ENCODE data around the gene EPB41L2. TPM values are rescaled to one million over a fixed set of nuclear protein-coding genes. Genes with fewer than 3 reads are reported as not detected.

The EPB41L2 gene
- total and polyA plus RNA-seq, 2 experiments from 2014 or later, result 76.2 to 91.7 TPM

GRCh38 chr6:130980310-130981032, 82.6 kb downstream of the EPB41L2 start:
- no peaks in the 10 kb centered on the region for H3K27me3 ChIP-seq (ENCODE audit: insufficient read depth)

More at GRCh38 chr6:130980310-130981032, 82.6 kb downstream of the EPB41L2 start:
- no peak overlapping the region for H3K4me3 ChIP-seq
- H3K36me3 ChIP-seq (ENCODE audit: insufficient read depth), result no peaks in the 10 kb centered on the region
- H3K4me2 ChIP-seq, result no peak overlapping the region
- peaks cover 10% of the 10 kb centered on the region for H3K36me3 Mint-ChIP-seq (ENCODE audit: low read depth)
- H3K27me3 Mint-ChIP-seq (ENCODE audit: insufficient read depth, low read depth, poor library complexity), result no peaks in the 10 kb centered on the region
- H3F3A ChIP-seq (replicated peaks; ENCODE audit: low read depth), result no peaks in the 10 kb centered on the region
- no peak for DNase-seq (ENCODE audit: low spot score)
- H3K79me2 ChIP-seq (replicated peaks; ENCODE audit: insufficient read depth), result peaks cover 50% of the 10 kb centered on the region
- peaks cover 9% of the 10 kb centered on the region for H3K9me3 Mint-ChIP-seq
- no peak for TF ChIP-seq ZNF114 (CRISPR knock-in tag; IDR thresholded peaks at IDR 0.05)
- no peak for TF ChIP-seq CREB1 (CRISPR knock-in tag; IDR thresholded peaks at IDR 0.05; ENCODE audit: low read depth)
- TF ChIP-seq ETS1 (IDR thresholded peaks at IDR 0.05), result no peak
- TF ChIP-seq NANOG (IDR thresholded peaks at IDR 0.05; ENCODE audit: borderline replicate concordance), result no peak
- TF ChIP-seq CTCF (conservative IDR thresholded peaks at IDR 0.05; ENCODE audit: low read depth in 2 of 2), result no peak
- no peak for TF ChIP-seq POLR2AphosphoS5 (IDR thresholded peaks at IDR 0.05; ENCODE audit: low read depth)
- TF ChIP-seq JUNB (IDR thresholded peaks at IDR 0.05; ENCODE audit: unreplicated experiment), result no peak
- TF ChIP-seq EZH2 (IDR thresholded peaks at IDR 0.05; ENCODE audit: low read depth, unreplicated experiment), result no peak
- no peak for TF ChIP-seq STAT1 (IDR thresholded peaks at IDR 0.05; ENCODE audit: unreplicated experiment)
- TF ChIP-seq ZNF331 (CRISPR knock-in tag; IDR thresholded peaks at IDR 0.05; ENCODE audit: low read depth), result no peak
- TF ChIP-seq, protein P1, sequence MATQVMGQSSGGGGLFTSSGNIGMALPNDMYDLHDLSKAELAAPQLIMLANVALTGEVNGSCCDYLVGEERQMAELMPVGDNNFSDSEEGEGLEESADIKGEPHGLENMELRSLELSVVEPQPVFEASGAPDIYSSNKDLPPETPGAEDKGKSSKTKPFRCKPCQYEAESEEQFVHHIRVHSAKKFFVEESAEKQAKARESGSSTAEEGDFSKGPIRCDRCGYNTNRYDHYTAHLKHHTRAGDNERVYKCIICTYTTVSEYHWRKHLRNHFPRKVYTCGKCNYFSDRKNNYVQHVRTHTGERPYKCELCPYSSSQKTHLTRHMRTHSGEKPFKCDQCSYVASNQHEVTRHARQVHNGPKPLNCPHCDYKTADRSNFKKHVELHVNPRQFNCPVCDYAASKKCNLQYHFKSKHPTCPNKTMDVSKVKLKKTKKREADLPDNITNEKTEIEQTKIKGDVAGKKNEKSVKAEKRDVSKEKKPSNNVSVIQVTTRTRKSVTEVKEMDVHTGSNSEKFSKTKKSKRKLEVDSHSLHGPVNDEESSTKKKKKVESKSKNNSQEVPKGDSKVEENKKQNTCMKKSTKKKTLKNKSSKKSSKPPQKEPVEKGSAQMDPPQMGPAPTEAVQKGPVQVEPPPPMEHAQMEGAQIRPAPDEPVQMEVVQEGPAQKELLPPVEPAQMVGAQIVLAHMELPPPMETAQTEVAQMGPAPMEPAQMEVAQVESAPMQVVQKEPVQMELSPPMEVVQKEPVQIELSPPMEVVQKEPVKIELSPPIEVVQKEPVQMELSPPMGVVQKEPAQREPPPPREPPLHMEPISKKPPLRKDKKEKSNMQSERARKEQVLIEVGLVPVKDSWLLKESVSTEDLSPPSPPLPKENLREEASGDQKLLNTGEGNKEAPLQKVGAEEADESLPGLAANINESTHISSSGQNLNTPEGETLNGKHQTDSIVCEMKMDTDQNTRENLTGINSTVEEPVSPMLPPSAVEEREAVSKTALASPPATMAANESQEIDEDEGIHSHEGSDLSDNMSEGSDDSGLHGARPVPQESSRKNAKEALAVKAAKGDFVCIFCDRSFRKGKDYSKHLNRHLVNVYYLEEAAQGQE (IDR thresholded peaks at IDR 0.05; ENCODE audit: unreplicated experiment), result no peak
- no peak for TF ChIP-seq EZH2phosphoT487 (IDR thresholded peaks at IDR 0.05; ENCODE audit: unreplicated experiment)
- TF ChIP-seq, protein P2, sequence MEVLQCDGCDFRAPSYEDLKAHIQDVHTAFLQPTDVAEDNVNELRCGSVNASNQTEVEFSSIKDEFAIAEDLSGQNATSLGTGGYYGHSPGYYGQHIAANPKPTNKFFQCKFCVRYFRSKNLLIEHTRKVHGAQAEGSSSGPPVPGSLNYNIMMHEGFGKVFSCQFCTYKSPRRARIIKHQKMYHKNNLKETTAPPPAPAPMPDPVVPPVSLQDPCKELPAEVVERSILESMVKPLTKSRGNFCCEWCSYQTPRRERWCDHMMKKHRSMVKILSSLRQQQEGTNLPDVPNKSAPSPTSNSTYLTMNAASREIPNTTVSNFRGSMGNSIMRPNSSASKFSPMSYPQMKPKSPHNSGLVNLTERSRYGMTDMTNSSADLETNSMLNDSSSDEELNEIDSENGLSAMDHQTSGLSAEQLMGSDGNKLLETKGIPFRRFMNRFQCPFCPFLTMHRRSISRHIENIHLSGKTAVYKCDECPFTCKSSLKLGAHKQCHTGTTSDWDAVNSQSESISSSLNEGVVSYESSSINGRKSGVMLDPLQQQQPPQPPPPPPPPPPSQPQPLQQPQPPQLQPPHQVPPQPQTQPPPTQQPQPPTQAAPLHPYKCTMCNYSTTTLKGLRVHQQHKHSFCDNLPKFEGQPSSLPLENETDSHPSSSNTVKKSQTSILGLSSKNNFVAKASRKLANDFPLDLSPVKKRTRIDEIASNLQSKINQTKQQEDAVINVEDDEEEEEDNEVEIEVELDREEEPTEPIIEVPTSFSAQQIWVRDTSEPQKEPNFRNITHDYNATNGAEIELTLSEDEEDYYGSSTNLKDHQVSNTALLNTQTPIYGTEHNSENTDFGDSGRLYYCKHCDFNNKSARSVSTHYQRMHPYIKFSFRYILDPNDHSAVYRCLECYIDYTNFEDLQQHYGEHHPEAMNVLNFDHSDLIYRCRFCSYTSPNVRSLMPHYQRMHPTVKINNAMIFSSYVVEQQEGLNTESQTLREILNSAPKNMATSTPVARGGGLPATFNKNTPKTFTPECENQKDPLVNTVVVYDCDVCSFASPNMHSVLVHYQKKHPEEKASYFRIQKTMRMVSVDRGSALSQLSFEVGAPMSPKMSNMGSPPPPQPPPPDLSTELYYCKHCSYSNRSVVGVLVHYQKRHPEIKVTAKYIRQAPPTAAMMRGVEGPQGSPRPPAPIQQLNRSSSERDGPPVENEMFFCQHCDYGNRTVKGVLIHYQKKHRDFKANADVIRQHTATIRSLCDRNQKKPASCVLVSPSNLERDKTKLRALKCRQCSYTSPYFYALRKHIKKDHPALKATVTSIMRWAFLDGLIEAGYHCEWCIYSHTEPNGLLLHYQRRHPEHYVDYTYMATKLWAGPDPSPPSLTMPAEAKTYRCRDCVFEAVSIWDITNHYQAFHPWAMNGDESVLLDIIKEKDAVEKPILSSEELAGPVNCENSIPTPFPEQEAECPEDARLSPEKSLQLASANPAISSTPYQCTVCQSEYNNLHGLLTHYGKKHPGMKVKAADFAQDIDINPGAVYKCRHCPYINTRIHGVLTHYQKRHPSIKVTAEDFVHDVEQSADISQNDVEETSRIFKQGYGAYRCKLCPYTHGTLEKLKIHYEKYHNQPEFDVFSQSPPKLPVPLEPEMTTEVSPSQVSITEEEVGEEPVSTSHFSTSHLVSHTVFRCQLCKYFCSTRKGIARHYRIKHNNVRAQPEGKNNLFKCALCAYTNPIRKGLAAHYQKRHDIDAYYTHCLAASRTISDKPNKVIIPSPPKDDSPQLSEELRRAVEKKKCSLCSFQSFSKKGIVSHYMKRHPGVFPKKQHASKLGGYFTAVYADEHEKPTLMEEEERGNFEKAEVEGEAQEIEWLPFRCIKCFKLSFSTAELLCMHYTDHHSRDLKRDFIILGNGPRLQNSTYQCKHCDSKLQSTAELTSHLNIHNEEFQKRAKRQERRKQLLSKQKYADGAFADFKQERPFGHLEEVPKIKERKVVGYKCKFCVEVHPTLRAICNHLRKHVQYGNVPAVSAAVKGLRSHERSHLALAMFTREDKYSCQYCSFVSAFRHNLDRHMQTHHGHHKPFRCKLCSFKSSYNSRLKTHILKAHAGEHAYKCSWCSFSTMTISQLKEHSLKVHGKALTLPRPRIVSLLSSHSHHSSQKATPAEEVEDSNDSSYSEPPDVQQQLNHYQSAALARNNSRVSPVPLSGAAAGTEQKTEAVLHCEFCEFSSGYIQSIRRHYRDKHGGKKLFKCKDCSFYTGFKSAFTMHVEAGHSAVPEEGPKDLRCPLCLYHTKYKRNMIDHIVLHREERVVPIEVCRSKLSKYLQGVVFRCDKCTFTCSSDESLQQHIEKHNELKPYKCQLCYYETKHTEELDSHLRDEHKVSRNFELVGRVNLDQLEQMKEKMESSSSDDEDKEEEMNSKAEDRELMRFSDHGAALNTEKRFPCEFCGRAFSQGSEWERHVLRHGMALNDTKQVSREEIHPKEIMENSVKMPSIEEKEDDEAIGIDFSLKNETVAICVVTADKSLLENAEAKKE (CRISPR knock-in tag; IDR thresholded peaks at IDR 0.05), result no peak
- ATAC-seq, result no peak
- no peak overlapping the region for H3K4me3 Mint-ChIP-seq
- H3K27ac Mint-ChIP-seq, result no peak overlapping the region
- H2AFZ ChIP-seq, result no peak overlapping the region
- H3K4me1 Mint-ChIP-seq, result peaks cover 16% of the 10 kb centered on the region
- no peak overlapping the region for H3K27ac ChIP-seq (ENCODE audit: low read depth)
- no peaks in the 10 kb centered on the region; the same call in 1 of the 2 replicates for H4K20me1 ChIP-seq (replicated peaks; ENCODE audit: insufficient read depth)
- H3K4me1 ChIP-seq (ENCODE audit: insufficient read depth), result peaks cover 8% of the 10 kb centered on the region; the same call in 1 of the 2 replicates
- H3K9me2 ChIP-seq (ENCODE audit: insufficient read depth), result no peaks in the 10 kb centered on the region

Measured in GM23338 (cell line).